GM23338 (cell line): Measurements from ENCODE around the gene DPY19L3. TPM values are rescaled to one million over a fixed set of nuclear protein-coding genes. Genes with fewer than 3 reads are reported as not detected.

Experiments
- ATAC-seq: fragments of 200-7000 bp; cut with Tn5 transposase; 3 replicates; pipeline ENCODE4 v1.9.1; 2020
- DNase-seq: peaks from one replicate; pipeline ENCODE4 v3.0.0-alpha.2; 2015; ENCODE audit warnings: low spot score
- H2AFZ ChIP-seq: fragments of 200-600 bp; sonication (generic); 2 replicates; pipeline ENCODE4 v1.8.0; 2016; ENCODE audit warnings: antibody characterized with exemption, mild to moderate bottlenecking, moderate library complexity
- H3F3A ChIP-seq: fragments of 200-600 bp; sonication (generic); replicated peaks from 2 replicates; pipeline ENCODE4 v1.8.0; 2017; ENCODE audit warnings: antibody characterized with exemption, mixed run types, low read depth
- H3K27ac ChIP-seq: fragments of 200-600 bp; sonication (generic); 2 replicates; pipeline ENCODE4 v1.6.1; 2016; ENCODE audit warnings: low read depth
- H3K27me3 ChIP-seq: fragments of 200-600 bp; sonication (generic); 2 replicates; pipeline ENCODE4 v1.8.0; 2016; ENCODE audit warnings: mild to moderate bottlenecking, mixed run types, moderate library complexity; ENCODE audit not compliant: insufficient read depth
- H3K36me3 ChIP-seq: fragments of 200-600 bp; sonication (generic); 2 replicates; pipeline ENCODE4 v1.8.0; 2016; ENCODE audit warnings: mild to moderate bottlenecking; ENCODE audit not compliant: insufficient read depth
- H3K4me1 ChIP-seq: fragments of 200-600 bp; sonication (generic); 2 replicates; pipeline ENCODE4 v1.8.0; 2016; ENCODE audit warnings: mild to moderate bottlenecking, moderate library complexity; ENCODE audit not compliant: insufficient read depth
- H3K4me2 ChIP-seq: fragments of 200-600 bp; sonication (generic); 2 replicates; pipeline ENCODE4 v1.7.1; 2017; ENCODE audit warnings: mixed run types
- H3K4me3 ChIP-seq: fragments of 200-600 bp; sonication (generic); 2 replicates; pipeline ENCODE4 v1.6.1; 2016; ENCODE audit warnings: mixed run types
- H3K79me2 ChIP-seq: fragments of 200-600 bp; sonication (generic); replicated peaks from 2 replicates; pipeline ENCODE4 v1.8.0; 2017; ENCODE audit warnings: mild to moderate bottlenecking; ENCODE audit not compliant: insufficient read depth
- H3K9me2 ChIP-seq: fragments of 200-600 bp; sonication (generic); 2 replicates; pipeline ENCODE4 v1.8.0; 2017; ENCODE audit not compliant: insufficient read depth
- H4K20me1 ChIP-seq: fragments of 200-600 bp; sonication (generic); replicated peaks from 2 replicates; pipeline ENCODE4 v1.8.0; 2017; ENCODE audit warnings: mild to moderate bottlenecking; ENCODE audit not compliant: insufficient read depth
- H3K27ac Mint-ChIP-seq: 2 replicates; pipeline ENCODE4 v1.8.0; 2020; ENCODE audit warnings: inconsistent platforms, mild to moderate bottlenecking, moderate library complexity, mixed read lengths
- H3K27me3 Mint-ChIP-seq: 3 replicates; pipeline ENCODE4 v1.8.0; 2022; ENCODE audit warnings: low read depth, mild to moderate bottlenecking, moderate library complexity, mixed read lengths, inconsistent platforms; ENCODE audit not compliant: insufficient read depth, poor library complexity
- H3K36me3 Mint-ChIP-seq: 3 replicates; pipeline ENCODE4 v1.8.0; 2021; ENCODE audit warnings: low read depth, mild to moderate bottlenecking, inconsistent platforms, moderate library complexity, mixed read lengths
- H3K4me1 Mint-ChIP-seq: 3 replicates; pipeline ENCODE4 v1.8.0; 2020; ENCODE audit warnings: mild to moderate bottlenecking, inconsistent platforms, mixed read lengths
- H3K4me3 Mint-ChIP-seq: 3 replicates; pipeline ENCODE4 v1.8.0; 2021; ENCODE audit warnings: moderate library complexity, mild to moderate bottlenecking, inconsistent platforms, mixed read lengths
- H3K9me3 Mint-ChIP-seq: 3 replicates; pipeline ENCODE4 v1.8.0; 2020; ENCODE audit warnings: moderate library complexity, mild to moderate bottlenecking, inconsistent platforms, mixed read lengths
- CREB1 ChIP-seq: fragments of 250-450 bp; sonication (Bioruptor Pico); IDR thresholded peaks from 2 replicates; pipeline ENCODE4 v1.5.0; 2020; ENCODE audit warnings: low read depth, mild to moderate bottlenecking, moderate library complexity
- ETS1 ChIP-seq: IDR thresholded peaks from 2 replicates; pipeline ENCODE4 v1.6.1; 2016; ENCODE audit warnings: antibody characterized with exemption
- EZH2 ChIP-seq: fragments of 200-600 bp; sonication (generic); IDR thresholded peaks from one replicate; pipeline ENCODE4 v1.8.0; 2017; ENCODE audit warnings: antibody characterized with exemption, mild to moderate bottlenecking, low read depth; ENCODE audit not compliant: unreplicated experiment
- EZH2phosphoT487 ChIP-seq: fragments of 200-600 bp; sonication (generic); IDR thresholded peaks from one replicate; pipeline ENCODE4 v1.8.1; 2018; ENCODE audit warnings: antibody characterized with exemption; ENCODE audit not compliant: unreplicated experiment
- JUNB ChIP-seq: IDR thresholded peaks from one replicate; pipeline ENCODE4 v1.6.1; 2016; ENCODE audit warnings: antibody characterized with exemption; ENCODE audit not compliant: unreplicated experiment
- NANOG ChIP-seq: IDR thresholded peaks from 2 replicates; pipeline ENCODE4 v1.6.1; 2016; ENCODE audit warnings: antibody characterized with exemption, borderline replicate concordance
- POLR2AphosphoS5 ChIP-seq: IDR thresholded peaks from 2 replicates; pipeline ENCODE4 v1.6.1; 2016; ENCODE audit warnings: antibody characterized with exemption, low read depth
- REST ChIP-seq: IDR thresholded peaks from one replicate; pipeline ENCODE4 v1.6.1; 2018; ENCODE audit warnings: antibody characterized with exemption; ENCODE audit not compliant: unreplicated experiment
- STAT1 ChIP-seq: IDR thresholded peaks from one replicate; pipeline ENCODE4 v1.6.1; 2016; ENCODE audit warnings: antibody characterized with exemption; ENCODE audit not compliant: unreplicated experiment
- ZNF114 ChIP-seq: fragments of 250-450 bp; sonication (Bioruptor Pico); IDR thresholded peaks from 2 replicates; pipeline ENCODE4 v1.5.0; 2020; ENCODE audit warnings: mild to moderate bottlenecking, moderate library complexity
- ZNF331 ChIP-seq: fragments of 250-450 bp; sonication (Bioruptor Pico); IDR thresholded peaks from 2 replicates; pipeline ENCODE4 v1.5.0; 2020; ENCODE audit warnings: low read depth, mild to moderate bottlenecking, moderate library complexity
- polyA plus RNA-seq: library from polyadenylated mRNA; unstranded; fragments of >200 nt; fragmentation: Nextera tagmentation; extraction: Ambion mirVana; gene quantifications from 2 replicates; pipeline ENCODE4 v1.2.1, GENCODE V29; 2016
- total RNA-seq: library from RNA; depleted of rRNA; stranded (reverse); fragments of >200 nt; shearing (Covaris generic); gene quantifications from 2 replicates; pipeline ENCODE4 v1.2.3, GENCODE V29; 2014
- TF ChIP-seq, protein P1 (sequence below), 2 experiments: fragments of 200-600 bp in 1 of 2; sonication (generic) in 1 of 2; conservative IDR thresholded peaks; 2 replicates each; pipeline versions ENCODE4 v1.5.1 to v1.6.1; 2016 to 2017; ENCODE audit warnings: antibody characterized with exemption in 2 of 2, low read depth in 2 of 2, mild to moderate bottlenecking in 2 of 2, moderate library complexity in 1 of 2
- TF ChIP-seq, protein P2 (sequence below): fragments of 250-450 bp; sonication (Bioruptor Pico); IDR thresholded peaks from 2 replicates; pipeline ENCODE4 v1.5.0; 2020; ENCODE audit warnings: mild to moderate bottlenecking, moderate library complexity

Gene DPY19L3
- total and polyA plus RNA-seq, 2 experiments from 2014 or later: 13.5 to 46.6 TPM

DNA sequence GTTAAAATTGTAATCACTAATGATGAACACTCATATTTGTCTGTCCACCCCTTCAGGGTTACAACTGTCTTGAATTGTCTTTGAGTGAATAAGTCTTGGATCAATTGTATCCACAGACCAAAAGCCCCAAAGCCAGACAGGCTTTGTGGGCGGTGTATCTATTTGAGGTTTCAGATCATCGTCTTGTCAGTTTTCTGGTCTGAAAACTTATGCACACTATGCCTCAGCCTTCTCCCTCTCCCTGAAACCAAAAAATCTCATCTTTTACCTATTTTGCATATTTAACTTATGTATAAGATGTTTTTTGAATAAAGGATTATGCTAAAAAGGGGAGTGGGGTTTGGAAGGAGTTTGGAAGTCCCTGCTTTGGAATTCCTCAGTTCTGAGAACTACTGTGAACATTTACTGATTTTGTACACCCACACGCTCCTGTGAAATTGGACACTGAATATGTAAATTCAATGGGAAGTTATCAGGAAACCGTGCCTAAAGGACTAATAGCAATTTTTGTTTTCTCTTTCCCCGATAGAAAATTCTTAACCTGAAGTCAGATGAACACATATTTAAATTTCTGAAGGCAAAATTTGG, 52.1 kb downstream of the DPY19L3 start:
- H3K36me3 Mint-ChIP-seq: peaks cover 39% of the 10 kb centered on the region; the same call in 2 of the 3 replicates

More for the DNA sequence above, 52.1 kb downstream of the DPY19L3 start:
- Histone ChIP-seq H3K4me1 (no peaks in the 10 kb centered on the region), H2AFZ (no peak overlapping the region), H3K4me3 (no peak overlapping the region), H3K79me2 (no peaks in the 10 kb centered on the region), H4K20me1 (0 out of 2 replicates have a peak, but pooled peaks cover 3% of the 10 kb centered on the region), H3K36me3 (peaks cover 36% of the 10 kb centered on the region), H3K4me2 (no peak overlapping the region), H3K9me2 (no peaks in the 10 kb centered on the region), H3F3A (no peaks in the 10 kb centered on the region), H3K27me3 (no peaks in the 10 kb centered on the region), H3K27ac (no peak overlapping the region)
- no peak overlapping the region for H3K27ac Mint-ChIP-seq
- no peak for ATAC-seq
- H3K27me3 Mint-ChIP-seq: no peaks in the 10 kb centered on the region
- H3K9me3 Mint-ChIP-seq: no peaks in the 10 kb centered on the region
- no peaks in the 10 kb centered on the region for H3K4me1 Mint-ChIP-seq
- H3K4me3 Mint-ChIP-seq: no peak overlapping the region
- no peak for DNase-seq
- TF ChIP-seq REST: no peak
- no peak for TF ChIP-seq ZNF114 (CRISPR knock-in tag)
- no peak for TF ChIP-seq STAT1
- no peak for TF ChIP-seq NANOG
- TF ChIP-seq POLR2AphosphoS5: no peak
- TF ChIP-seq ETS1: no peak
- TF ChIP-seq EZH2: no peak
- no peak for TF ChIP-seq ZNF331 (CRISPR knock-in tag)
- no peak for TF ChIP-seq CREB1 (CRISPR knock-in tag)
- TF ChIP-seq, protein P1, sequence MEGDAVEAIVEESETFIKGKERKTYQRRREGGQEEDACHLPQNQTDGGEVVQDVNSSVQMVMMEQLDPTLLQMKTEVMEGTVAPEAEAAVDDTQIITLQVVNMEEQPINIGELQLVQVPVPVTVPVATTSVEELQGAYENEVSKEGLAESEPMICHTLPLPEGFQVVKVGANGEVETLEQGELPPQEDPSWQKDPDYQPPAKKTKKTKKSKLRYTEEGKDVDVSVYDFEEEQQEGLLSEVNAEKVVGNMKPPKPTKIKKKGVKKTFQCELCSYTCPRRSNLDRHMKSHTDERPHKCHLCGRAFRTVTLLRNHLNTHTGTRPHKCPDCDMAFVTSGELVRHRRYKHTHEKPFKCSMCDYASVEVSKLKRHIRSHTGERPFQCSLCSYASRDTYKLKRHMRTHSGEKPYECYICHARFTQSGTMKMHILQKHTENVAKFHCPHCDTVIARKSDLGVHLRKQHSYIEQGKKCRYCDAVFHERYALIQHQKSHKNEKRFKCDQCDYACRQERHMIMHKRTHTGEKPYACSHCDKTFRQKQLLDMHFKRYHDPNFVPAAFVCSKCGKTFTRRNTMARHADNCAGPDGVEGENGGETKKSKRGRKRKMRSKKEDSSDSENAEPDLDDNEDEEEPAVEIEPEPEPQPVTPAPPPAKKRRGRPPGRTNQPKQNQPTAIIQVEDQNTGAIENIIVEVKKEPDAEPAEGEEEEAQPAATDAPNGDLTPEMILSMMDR (conservative IDR thresholded peaks at IDR 0.05; ENCODE audit: low read depth in 2 of 2): no peak
- TF ChIP-seq JUNB: no peak
- TF ChIP-seq EZH2phosphoT487: no peak
- TF ChIP-seq, protein P2, sequence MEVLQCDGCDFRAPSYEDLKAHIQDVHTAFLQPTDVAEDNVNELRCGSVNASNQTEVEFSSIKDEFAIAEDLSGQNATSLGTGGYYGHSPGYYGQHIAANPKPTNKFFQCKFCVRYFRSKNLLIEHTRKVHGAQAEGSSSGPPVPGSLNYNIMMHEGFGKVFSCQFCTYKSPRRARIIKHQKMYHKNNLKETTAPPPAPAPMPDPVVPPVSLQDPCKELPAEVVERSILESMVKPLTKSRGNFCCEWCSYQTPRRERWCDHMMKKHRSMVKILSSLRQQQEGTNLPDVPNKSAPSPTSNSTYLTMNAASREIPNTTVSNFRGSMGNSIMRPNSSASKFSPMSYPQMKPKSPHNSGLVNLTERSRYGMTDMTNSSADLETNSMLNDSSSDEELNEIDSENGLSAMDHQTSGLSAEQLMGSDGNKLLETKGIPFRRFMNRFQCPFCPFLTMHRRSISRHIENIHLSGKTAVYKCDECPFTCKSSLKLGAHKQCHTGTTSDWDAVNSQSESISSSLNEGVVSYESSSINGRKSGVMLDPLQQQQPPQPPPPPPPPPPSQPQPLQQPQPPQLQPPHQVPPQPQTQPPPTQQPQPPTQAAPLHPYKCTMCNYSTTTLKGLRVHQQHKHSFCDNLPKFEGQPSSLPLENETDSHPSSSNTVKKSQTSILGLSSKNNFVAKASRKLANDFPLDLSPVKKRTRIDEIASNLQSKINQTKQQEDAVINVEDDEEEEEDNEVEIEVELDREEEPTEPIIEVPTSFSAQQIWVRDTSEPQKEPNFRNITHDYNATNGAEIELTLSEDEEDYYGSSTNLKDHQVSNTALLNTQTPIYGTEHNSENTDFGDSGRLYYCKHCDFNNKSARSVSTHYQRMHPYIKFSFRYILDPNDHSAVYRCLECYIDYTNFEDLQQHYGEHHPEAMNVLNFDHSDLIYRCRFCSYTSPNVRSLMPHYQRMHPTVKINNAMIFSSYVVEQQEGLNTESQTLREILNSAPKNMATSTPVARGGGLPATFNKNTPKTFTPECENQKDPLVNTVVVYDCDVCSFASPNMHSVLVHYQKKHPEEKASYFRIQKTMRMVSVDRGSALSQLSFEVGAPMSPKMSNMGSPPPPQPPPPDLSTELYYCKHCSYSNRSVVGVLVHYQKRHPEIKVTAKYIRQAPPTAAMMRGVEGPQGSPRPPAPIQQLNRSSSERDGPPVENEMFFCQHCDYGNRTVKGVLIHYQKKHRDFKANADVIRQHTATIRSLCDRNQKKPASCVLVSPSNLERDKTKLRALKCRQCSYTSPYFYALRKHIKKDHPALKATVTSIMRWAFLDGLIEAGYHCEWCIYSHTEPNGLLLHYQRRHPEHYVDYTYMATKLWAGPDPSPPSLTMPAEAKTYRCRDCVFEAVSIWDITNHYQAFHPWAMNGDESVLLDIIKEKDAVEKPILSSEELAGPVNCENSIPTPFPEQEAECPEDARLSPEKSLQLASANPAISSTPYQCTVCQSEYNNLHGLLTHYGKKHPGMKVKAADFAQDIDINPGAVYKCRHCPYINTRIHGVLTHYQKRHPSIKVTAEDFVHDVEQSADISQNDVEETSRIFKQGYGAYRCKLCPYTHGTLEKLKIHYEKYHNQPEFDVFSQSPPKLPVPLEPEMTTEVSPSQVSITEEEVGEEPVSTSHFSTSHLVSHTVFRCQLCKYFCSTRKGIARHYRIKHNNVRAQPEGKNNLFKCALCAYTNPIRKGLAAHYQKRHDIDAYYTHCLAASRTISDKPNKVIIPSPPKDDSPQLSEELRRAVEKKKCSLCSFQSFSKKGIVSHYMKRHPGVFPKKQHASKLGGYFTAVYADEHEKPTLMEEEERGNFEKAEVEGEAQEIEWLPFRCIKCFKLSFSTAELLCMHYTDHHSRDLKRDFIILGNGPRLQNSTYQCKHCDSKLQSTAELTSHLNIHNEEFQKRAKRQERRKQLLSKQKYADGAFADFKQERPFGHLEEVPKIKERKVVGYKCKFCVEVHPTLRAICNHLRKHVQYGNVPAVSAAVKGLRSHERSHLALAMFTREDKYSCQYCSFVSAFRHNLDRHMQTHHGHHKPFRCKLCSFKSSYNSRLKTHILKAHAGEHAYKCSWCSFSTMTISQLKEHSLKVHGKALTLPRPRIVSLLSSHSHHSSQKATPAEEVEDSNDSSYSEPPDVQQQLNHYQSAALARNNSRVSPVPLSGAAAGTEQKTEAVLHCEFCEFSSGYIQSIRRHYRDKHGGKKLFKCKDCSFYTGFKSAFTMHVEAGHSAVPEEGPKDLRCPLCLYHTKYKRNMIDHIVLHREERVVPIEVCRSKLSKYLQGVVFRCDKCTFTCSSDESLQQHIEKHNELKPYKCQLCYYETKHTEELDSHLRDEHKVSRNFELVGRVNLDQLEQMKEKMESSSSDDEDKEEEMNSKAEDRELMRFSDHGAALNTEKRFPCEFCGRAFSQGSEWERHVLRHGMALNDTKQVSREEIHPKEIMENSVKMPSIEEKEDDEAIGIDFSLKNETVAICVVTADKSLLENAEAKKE (CRISPR knock-in tag): no peak
